ENCODE data around the gene DNAJC13. TPM values are rescaled to one million over a fixed set of nuclear protein-coding genes. Genes with fewer than 3 reads are reported as not detected.

Gene DNAJC13
- total and polyA plus RNA-seq, 2 of the 8 experiments (the other 6 are each of a cell fraction or from before 2014, with no cell fraction given) = 7.9 to 28.8 TPM

- TF ChIP-seq CHD2 (IDR thresholded peaks at IDR 0.05; ENCODE audit: low read length) (no peak), TEAD4 (IDR thresholded peaks at IDR 0.05; ENCODE audit: low read depth, low read length) (no peak), TBP (IDR thresholded peaks at IDR 0.05; ENCODE audit: low read depth, low read length) (no peak), CBX8 (IDR thresholded peaks at IDR 0.05; ENCODE audit: borderline replicate concordance, low read depth, low read length) (no peak), RFX5 (IDR thresholded peaks at IDR 0.05; ENCODE audit: borderline replicate concordance, low read depth, low read length) (no peak), SIRT6 (IDR thresholded peaks at IDR 0.05; ENCODE audit: low read length) (no peak)
- Histone ChIP-seq H3K79me1 (ENCODE audit: low read depth, low read length) (no peaks in the 10 kb centered on the region), H4K91ac (replicated peaks; ENCODE audit: insufficient read length, low read length) (no peak overlapping the region), H2AFZ (ENCODE audit: low read length) (no peak overlapping the region), H3K79me2 (ENCODE audit: control insufficient read depth in 1 of 2, insufficient read depth in 2 of 2, low read length in 2 of 2) (no peaks in the 10 kb centered on the region), H3K23ac (ENCODE audit: insufficient read length) (no peak overlapping the region), H3K14ac (ENCODE audit: insufficient read length) (no peak overlapping the region), H3K9ac (replicated peaks in 1 of 4; ENCODE audit: extremely low read depth in 1 of 4, low read depth in 3 of 4, low read length in 3 of 4) (no peak overlapping the region), H2BK5ac (ENCODE audit: low read depth, low read length) (no peak overlapping the region), H3K4ac (replicated peaks; ENCODE audit: insufficient read length, low read depth, low read length) (no peak overlapping the region), H4K8ac (ENCODE audit: extremely low read depth, insufficient read depth, low read length) (no peak overlapping the region), H3K23me2 (ENCODE audit: low read depth, low read length) (no peaks in the 10 kb centered on the region), H3K56ac (replicated peaks; ENCODE audit: insufficient read length, low read depth, low read length) (no peak overlapping the region), H2BK15ac (ENCODE audit: low read length) (no peak overlapping the region), H4K5ac (ENCODE audit: insufficient read length, low read depth, low read length) (no peak overlapping the region), H2BK12ac (ENCODE audit: low read depth, low read length) (no peak overlapping the region), H2BK120ac (replicated peaks; ENCODE audit: low read depth, low read length) (no peak overlapping the region), H3K18ac (ENCODE audit: extremely low read depth, low read length) (no peak overlapping the region), H4K20me1 (replicated peaks in 1 of 2; ENCODE audit: control insufficient read depth in 1 of 2, insufficient read depth in 2 of 2, low read length in 2 of 2) (no peaks in the 10 kb centered on the region), H2BK20ac (ENCODE audit: low read length) (no peak overlapping the region), H3K27me3 (replicated peaks in 1 of 4; ENCODE audit: control insufficient read depth in 3 of 4, extremely low read depth in 1 of 4, insufficient read depth in 3 of 4, low read length in 3 of 4) (no peaks in the 10 kb centered on the region), H3K9me3 (ENCODE audit: insufficient read depth in 2 of 2, low read depth in 1 of 2, low read length in 1 of 2) (no peaks in the 10 kb centered on the region; a peak in 1 of 4 replicates), H3K4me2 (ENCODE audit: insufficient read depth in 1 of 2, low read depth in 2 of 2, low read length in 2 of 2) (no peak overlapping the region), H3K4me1 (replicated peaks in 1 of 4; ENCODE audit: control insufficient read depth in 3 of 4, insufficient read depth in 4 of 4, low read length in 3 of 4) (peaks cover 0 to 4% (median 0%) of the 10 kb centered on the region in 4 experiments; a peak in 1 of 7 replicates), H3K27ac (ENCODE audit: low read depth, low read length) (no peak overlapping the region), H3K4me3 (ENCODE audit: extremely low read depth in 1 of 4, insufficient read depth in 2 of 4, low read depth in 3 of 4, low read length in 4 of 4) (no peak overlapping the region), H3K36me3 (ENCODE audit: control insufficient read depth in 2 of 4, insufficient read depth in 4 of 4, low read length in 3 of 4) (no peaks in the 10 kb centered on the region), H2AK5ac (ENCODE audit: low read depth, low read length) (no peak overlapping the region)
- DNase-seq (ENCODE audit: low read depth in 1 of 2, low spot score in 2 of 2) (no peak), FAIRE-seq (no peak)
- whole genome bisulfite sequencing, 2 experiments (ENCODE audit: extremely low coverage in 1 of 2, insufficient coverage in 1 of 2, insufficient read length in 1 of 2, insufficient replicate concordance in 2 of 2, low coverage in 1 of 2, low lambda C conversion rate in 2 of 2, missing lambda C conversion rate in 1 of 2) = 95% methylated on average over 8 of the region's 8 CpGs; no CpG with 5 or more reads in 1 of the 2 experiments
- POLR2A ChIA-PET (ENCODE audit: partially characterized antibody) = no interaction called here
- CTCF ChIA-PET (ENCODE audit: partially characterized antibody) = interaction anchor here (5.2 to 10.2 kb wide), 2 partner anchors 14 to 93 kb away, joined by 30 to 102 read pairs; no protein-coding TSS in a partner anchor
Measured at GRCh38 chr3:132549169-132549568, 131.9 kb downstream of the DNAJC13 start.
